D721Med (cell line): ENCODE data around the gene AP1AR.

Experiments
- DNase-seq: peaks from one replicate; pipeline ENCODE4 v3.0.0; 2011; ENCODE audit warnings: low spot score; ENCODE audit not compliant: insufficient read length
- FAIRE-seq: peaks from 2 replicates; lab custom pipeline; 2011; peaks lifted over from hg19 to GRCh38; lab: Jason Lieb, UNC
- TF ChIP-seq, protein P1 (sequence below): IDR thresholded peaks from 2 replicates; pipeline ENCODE4 v1.5.1; 2012; ENCODE audit warnings: mild to moderate bottlenecking, control low read depth; ENCODE audit not compliant: insufficient read depth; ENCODE audit errors: missing control alignments

The AP1AR gene

GRCh38 chr4:112270640-112271421 is 39.2 kb downstream of the AP1AR start:
- FAIRE-seq = no peak
- TF ChIP-seq, protein P1, sequence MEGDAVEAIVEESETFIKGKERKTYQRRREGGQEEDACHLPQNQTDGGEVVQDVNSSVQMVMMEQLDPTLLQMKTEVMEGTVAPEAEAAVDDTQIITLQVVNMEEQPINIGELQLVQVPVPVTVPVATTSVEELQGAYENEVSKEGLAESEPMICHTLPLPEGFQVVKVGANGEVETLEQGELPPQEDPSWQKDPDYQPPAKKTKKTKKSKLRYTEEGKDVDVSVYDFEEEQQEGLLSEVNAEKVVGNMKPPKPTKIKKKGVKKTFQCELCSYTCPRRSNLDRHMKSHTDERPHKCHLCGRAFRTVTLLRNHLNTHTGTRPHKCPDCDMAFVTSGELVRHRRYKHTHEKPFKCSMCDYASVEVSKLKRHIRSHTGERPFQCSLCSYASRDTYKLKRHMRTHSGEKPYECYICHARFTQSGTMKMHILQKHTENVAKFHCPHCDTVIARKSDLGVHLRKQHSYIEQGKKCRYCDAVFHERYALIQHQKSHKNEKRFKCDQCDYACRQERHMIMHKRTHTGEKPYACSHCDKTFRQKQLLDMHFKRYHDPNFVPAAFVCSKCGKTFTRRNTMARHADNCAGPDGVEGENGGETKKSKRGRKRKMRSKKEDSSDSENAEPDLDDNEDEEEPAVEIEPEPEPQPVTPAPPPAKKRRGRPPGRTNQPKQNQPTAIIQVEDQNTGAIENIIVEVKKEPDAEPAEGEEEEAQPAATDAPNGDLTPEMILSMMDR = no peak

DNA sequence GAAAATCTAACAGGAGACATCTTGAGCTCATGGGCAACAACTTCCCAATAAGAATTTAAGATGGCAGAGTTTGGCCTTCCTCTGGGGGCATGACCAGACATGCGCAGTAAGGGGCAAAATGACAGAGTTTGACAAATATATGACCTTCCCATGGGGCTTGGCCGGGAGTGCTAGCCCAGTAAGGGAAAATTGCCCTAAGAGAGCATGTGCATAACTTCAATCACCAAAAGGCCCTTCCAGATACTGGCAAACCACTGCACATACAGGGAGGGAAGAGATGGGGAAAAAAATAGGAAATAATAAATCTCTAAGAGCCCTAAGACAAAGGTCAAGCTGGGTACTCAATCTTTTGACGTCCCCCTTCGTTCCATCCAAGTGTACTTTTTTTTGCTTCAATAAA is 40.7 kb downstream of the AP1AR start:
- DNase-seq (no peak), FAIRE-seq (no peak)
- TF ChIP-seq, protein P1 = no peak

More at GRCh38 chr4:112270640-112271421, 39.2 kb downstream of the AP1AR start:
- no peak for DNase-seq

DNA sequence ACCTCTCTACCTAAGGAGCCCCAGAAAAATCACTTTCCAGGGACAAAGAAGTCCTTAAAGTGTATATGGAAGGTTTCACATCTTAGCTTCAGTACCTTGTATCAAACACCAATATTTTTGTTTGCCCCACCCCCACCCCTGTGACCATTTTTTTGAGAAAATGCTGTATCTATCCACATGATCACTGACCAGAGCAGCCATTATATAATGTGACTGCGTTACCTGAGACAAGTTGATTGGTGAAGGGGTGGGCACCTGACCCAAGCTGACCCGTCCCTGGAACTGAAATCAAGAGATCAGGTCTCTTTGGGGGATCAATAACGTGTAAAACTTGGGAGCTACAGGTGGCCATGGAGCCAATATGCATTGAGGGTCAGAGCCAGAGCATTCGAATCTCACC is 43.4 kb downstream of the AP1AR start:
- TF ChIP-seq, protein P1 = no peak
- DNase-seq (no peak), FAIRE-seq (no peak)

DNA sequence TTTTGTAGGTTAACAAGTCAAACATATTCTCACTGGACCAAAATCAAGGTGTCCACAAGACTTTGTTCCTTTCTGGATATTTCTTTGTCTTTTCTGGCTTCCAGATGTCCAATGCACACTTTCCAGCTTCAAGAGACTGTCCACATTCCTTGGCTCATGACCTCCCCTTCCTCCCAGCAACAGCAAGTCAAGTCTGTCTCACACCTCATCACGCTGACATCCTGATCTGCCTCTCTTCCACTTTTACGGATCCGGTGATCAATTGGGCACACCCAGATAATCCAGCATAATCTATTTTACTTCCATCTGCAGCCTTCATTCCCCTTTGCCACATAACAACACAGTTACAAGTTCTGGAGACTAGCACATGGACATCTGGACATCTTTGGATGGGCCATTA is 44.5 kb downstream of the AP1AR start:
- TF ChIP-seq, protein P1 = no peak
- DNase-seq = no peak
- no peak for FAIRE-seq

GRCh38 chr4:112277220-112277619 is 45.6 kb downstream of the AP1AR start:
- DNase-seq = no peak
- TF ChIP-seq, protein P1 = no peak
- no peak for FAIRE-seq

GRCh38 chr4:112277705-112278448 is 46.3 kb downstream of the AP1AR start:
- DNase-seq = no peak
- FAIRE-seq = no peak
- TF ChIP-seq, protein P1 = no peak
